Measurements from ENCODE around the gene CDK17.

GRCh38 chr12:96445691-96446583, 45.7 kb upstream of the CDK17 start:
- no peak for TF ChIP-seq CTCF (IDR thresholded peaks at IDR 0.05)
- peak; percentile 50 for TF ChIP-seq POLR2AphosphoS5 (IDR thresholded peaks at IDR 0.05)
- no peak for TF ChIP-seq POLR2A (IDR thresholded peaks at IDR 0.05)

All from prostate gland (tissue), 2 donors.